ENCODE data around the gene NACC2.

NACC2 gene

GRCh38 chr9:136036050-136036449, 59.0 kb downstream of the NACC2 start:
- Histone ChIP-seq H3K36me3 (ENCODE audit: control insufficient read depth, insufficient read depth, low read length) (no peaks in the 10 kb centered on the region), H4K8ac (ENCODE audit: low read depth, low read length) (no peak overlapping the region)
- WGBS (ENCODE audit: extremely low coverage, insufficient coverage, low lambda C conversion rate) = no CpG with 5 or more reads among the region's 6 CpGs

GRCh38 chr9:136031741-136032730, 63.1 kb downstream of the NACC2 start:
- no peak overlapping the region for H3K4me3 ChIP-seq (ENCODE audit: low read length)
- no peaks in the 10 kb centered on the region for H3K79me2 ChIP-seq (ENCODE audit: control insufficient read depth, insufficient read depth, low read length)
- H2AK5ac ChIP-seq (ENCODE audit: low read length) = no peak overlapping the region
- H3K27ac ChIP-seq (ENCODE audit: low read depth, low read length) = no peak overlapping the region
- no peaks in the 10 kb centered on the region for H3K27me3 ChIP-seq (ENCODE audit: insufficient read depth, low read length, poor library complexity)
- H3K4me2 ChIP-seq (ENCODE audit: low read length) = no peak overlapping the region
- no peak overlapping the region for H4K5ac ChIP-seq (ENCODE audit: low read length)
- H2BK120ac ChIP-seq (ENCODE audit: low read depth, low read length) = no peak overlapping the region
- no peak overlapping the region for H2BK5ac ChIP-seq (ENCODE audit: low read length)
- H3K18ac ChIP-seq (ENCODE audit: low read length) = no peak overlapping the region
- no peak overlapping the region for H3K9ac ChIP-seq (ENCODE audit: low read length)
- H3K56ac ChIP-seq (ENCODE audit: low read length) = no peak overlapping the region
- H3K4me1 ChIP-seq (ENCODE audit: control insufficient read depth, low read depth, low read length) = no peaks in the 10 kb centered on the region
- DNase-seq = no peak
- no peaks in the 10 kb centered on the region for H3K36me3 ChIP-seq (ENCODE audit: control insufficient read depth, insufficient read depth, low read length)
- H3K23ac ChIP-seq (ENCODE audit: low read length) = no peak overlapping the region
- WGBS (ENCODE audit: extremely low coverage, insufficient coverage, low lambda C conversion rate) = no CpG with 5 or more reads among the region's 13 CpGs
- H4K8ac ChIP-seq (ENCODE audit: low read depth, low read length) = no peak overlapping the region
- no peaks in the 10 kb centered on the region for H3K79me1 ChIP-seq (ENCODE audit: low read length)
- H2BK15ac ChIP-seq (replicated peaks; ENCODE audit: low read depth) = no peak overlapping the region
- no peak overlapping the region for H3K4ac ChIP-seq (ENCODE audit: low read depth, low read length)

More at GRCh38 chr9:136036050-136036449, 59.0 kb downstream of the NACC2 start:
- H3K4me2 ChIP-seq (ENCODE audit: low read length) = no peak overlapping the region
- DNase-seq = no peak
- no peaks in the 10 kb centered on the region for H3K79me1 ChIP-seq (ENCODE audit: low read length)
- no peak overlapping the region for H3K56ac ChIP-seq (ENCODE audit: low read length)
- H3K9ac ChIP-seq (ENCODE audit: low read length) = no peak overlapping the region
- no peak overlapping the region for H3K4ac ChIP-seq (ENCODE audit: low read depth, low read length)
- H2AK5ac ChIP-seq (ENCODE audit: low read length) = no peak overlapping the region
- H3K79me2 ChIP-seq (ENCODE audit: control insufficient read depth, insufficient read depth, low read length) = no peaks in the 10 kb centered on the region
- H3K23ac ChIP-seq (ENCODE audit: low read length) = no peak overlapping the region
- H3K4me1 ChIP-seq (ENCODE audit: control insufficient read depth, low read depth, low read length) = no peaks in the 10 kb centered on the region
- H3K18ac ChIP-seq (ENCODE audit: low read length) = no peak overlapping the region
- H4K5ac ChIP-seq (ENCODE audit: low read length) = no peak overlapping the region
- no peaks in the 10 kb centered on the region for H3K27me3 ChIP-seq (ENCODE audit: insufficient read depth, low read length, poor library complexity)
- H3K27ac ChIP-seq (ENCODE audit: low read depth, low read length) = no peak overlapping the region
- no peak overlapping the region for H2BK5ac ChIP-seq (ENCODE audit: low read length)
- no peak overlapping the region for H2BK120ac ChIP-seq (ENCODE audit: low read depth, low read length)
- no peak overlapping the region for H2BK15ac ChIP-seq (replicated peaks; ENCODE audit: low read depth)
- H3K4me3 ChIP-seq (ENCODE audit: low read length) = no peak overlapping the region

- H3K4ac ChIP-seq (ENCODE audit: low read depth, low read length) = no peak overlapping the region
- H3K23ac ChIP-seq (ENCODE audit: low read length) = no peak overlapping the region
- H3K4me1 ChIP-seq (ENCODE audit: control insufficient read depth, low read depth, low read length) = no peaks in the 10 kb centered on the region
- no peaks in the 10 kb centered on the region for H3K27me3 ChIP-seq (ENCODE audit: insufficient read depth, low read length, poor library complexity)
- H3K9ac ChIP-seq (ENCODE audit: low read length) = no peak overlapping the region
- no peak overlapping the region for H2AK5ac ChIP-seq (ENCODE audit: low read length)
- H3K79me1 ChIP-seq (ENCODE audit: low read length) = no peaks in the 10 kb centered on the region
- H3K27ac ChIP-seq (ENCODE audit: low read depth, low read length) = no peak overlapping the region
- no peak overlapping the region for H2BK5ac ChIP-seq (ENCODE audit: low read length)
- no CpG with 5 or more reads among the region's 8 CpGs for WGBS (ENCODE audit: extremely low coverage, insufficient coverage, low lambda C conversion rate)
- no peak overlapping the region for H2BK15ac ChIP-seq (replicated peaks; ENCODE audit: low read depth)
- no peaks in the 10 kb centered on the region for H3K79me2 ChIP-seq (ENCODE audit: control insufficient read depth, insufficient read depth, low read length)
- DNase-seq = no peak
- no peak overlapping the region for H3K4me2 ChIP-seq (ENCODE audit: low read length)
- H3K18ac ChIP-seq (ENCODE audit: low read length) = no peak overlapping the region
- no peaks in the 10 kb centered on the region for H3K36me3 ChIP-seq (ENCODE audit: control insufficient read depth, insufficient read depth, low read length)
- no peak overlapping the region for H3K4me3 ChIP-seq (ENCODE audit: low read length)
- no peak overlapping the region for H3K56ac ChIP-seq (ENCODE audit: low read length)
- no peak overlapping the region for H2BK120ac ChIP-seq (ENCODE audit: low read depth, low read length)
- H4K8ac ChIP-seq (ENCODE audit: low read depth, low read length) = no peak overlapping the region
- no peak overlapping the region for H4K5ac ChIP-seq (ENCODE audit: low read length)
Measured at GRCh38 chr9:136031094-136031493, 64.0 kb downstream of the NACC2 start.

- Histone ChIP-seq H4K8ac (ENCODE audit: low read depth, low read length) (no peak overlapping the region), H3K27me3 (ENCODE audit: insufficient read depth, low read length, poor library complexity) (no peaks in the 10 kb centered on the region), H3K23ac (ENCODE audit: low read length) (no peak overlapping the region), H3K4ac (ENCODE audit: low read depth, low read length) (no peak overlapping the region), H3K9ac (ENCODE audit: low read length) (no peak overlapping the region), H3K36me3 (ENCODE audit: control insufficient read depth, insufficient read depth, low read length) (no peaks in the 10 kb centered on the region), H4K5ac (ENCODE audit: low read length) (no peak overlapping the region), H2BK15ac (replicated peaks; ENCODE audit: low read depth) (no peak overlapping the region), H3K4me3 (ENCODE audit: low read length) (no peak overlapping the region), H2BK120ac (ENCODE audit: low read depth, low read length) (no peak overlapping the region), H3K79me1 (ENCODE audit: low read length) (no peaks in the 10 kb centered on the region), H3K4me1 (ENCODE audit: control insufficient read depth, low read depth, low read length) (no peaks in the 10 kb centered on the region), H2BK5ac (ENCODE audit: low read length) (no peak overlapping the region), H3K79me2 (ENCODE audit: control insufficient read depth, insufficient read depth, low read length) (no peaks in the 10 kb centered on the region), H3K27ac (ENCODE audit: low read depth, low read length) (no peak overlapping the region), H3K4me2 (ENCODE audit: low read length) (no peak overlapping the region), H2AK5ac (ENCODE audit: low read length) (no peak overlapping the region), H3K56ac (ENCODE audit: low read length) (no peak overlapping the region), H3K18ac (ENCODE audit: low read length) (no peak overlapping the region)
- DNase-seq = no peak
- WGBS (ENCODE audit: extremely low coverage, insufficient coverage, low lambda C conversion rate) = no CpG with 5 or more reads among the region's 12 CpGs
Measured at GRCh38 chr9:136029556-136029955, 65.5 kb downstream of the NACC2 start.

GRCh38 chr9:136028760-136029470, 66.2 kb downstream of the NACC2 start:
- DNase-seq = no peak
- H3K27me3 ChIP-seq (ENCODE audit: insufficient read depth, low read length, poor library complexity) = no peaks in the 10 kb centered on the region
- no peaks in the 10 kb centered on the region for H3K79me2 ChIP-seq (ENCODE audit: control insufficient read depth, insufficient read depth, low read length)
- H4K5ac ChIP-seq (ENCODE audit: low read length) = no peak overlapping the region
- no peaks in the 10 kb centered on the region for H3K79me1 ChIP-seq (ENCODE audit: low read length)
- H3K4me2 ChIP-seq (ENCODE audit: low read length) = no peak overlapping the region
- H2AK5ac ChIP-seq (ENCODE audit: low read length) = no peak overlapping the region
- no peaks in the 10 kb centered on the region for H3K4me1 ChIP-seq (ENCODE audit: control insufficient read depth, low read depth, low read length)
- no peak overlapping the region for H2BK15ac ChIP-seq (replicated peaks; ENCODE audit: low read depth)
- no CpG with 5 or more reads among the region's 10 CpGs for WGBS (ENCODE audit: extremely low coverage, insufficient coverage, low lambda C conversion rate)
- H3K27ac ChIP-seq (ENCODE audit: low read depth, low read length) = no peak overlapping the region
- H2BK120ac ChIP-seq (ENCODE audit: low read depth, low read length) = no peak overlapping the region
- H3K56ac ChIP-seq (ENCODE audit: low read length) = no peak overlapping the region
- H4K8ac ChIP-seq (ENCODE audit: low read depth, low read length) = no peak overlapping the region
- H3K4me3 ChIP-seq (ENCODE audit: low read length) = no peak overlapping the region
- H3K4ac ChIP-seq (ENCODE audit: low read depth, low read length) = no peak overlapping the region
- no peak overlapping the region for H2BK5ac ChIP-seq (ENCODE audit: low read length)
- no peak overlapping the region for H3K23ac ChIP-seq (ENCODE audit: low read length)
- no peak overlapping the region for H3K18ac ChIP-seq (ENCODE audit: low read length)
- no peaks in the 10 kb centered on the region for H3K36me3 ChIP-seq (ENCODE audit: control insufficient read depth, insufficient read depth, low read length)
- no peak overlapping the region for H3K9ac ChIP-seq (ENCODE audit: low read length)

Measured in mesendoderm (in vitro differentiated cells).